CD4-positive, alpha-beta memory T cell (primary cell): Measurements from ENCODE around the gene RXRG. TPM values are rescaled to one million over a fixed set of nuclear protein-coding genes. Genes with fewer than 3 reads are reported as not detected.

ENCODE experiments used
- CTCF ChIA-PET: fragments of 350-600 bp; sonication (Branson Sonifier 250); formaldehyde crosslinking; loops from one replicate; lab custom pipeline; 2021; ENCODE audit warnings: inconsistent platforms; ENCODE audit not compliant: partially characterized antibody; lab: Charles Lee
- POLR2A ChIA-PET: fragments of 350-600 bp; sonication (Branson Sonifier 250); formaldehyde crosslinking; loops from one replicate; lab custom pipeline; 2021; ENCODE audit not compliant: partially characterized antibody; lab: Charles Lee
- DNase-seq, 5 donors: peaks; one replicate each; pipeline versions ENCODE4 v3.0.0 to v3.0.0-alpha.2; 2020 to 2022; ENCODE audit warnings: mixed read lengths in 1 of 5
- H3K27ac ChIP-seq: one replicate; pipeline ENCODE4 v1.7.0; 2013; ENCODE audit warnings: low read depth, low read length
- H3K27me3 ChIP-seq: 2 replicates; pipeline ENCODE4 v1.7.0; 2013; ENCODE audit warnings: mild to moderate bottlenecking, low read length, moderate library complexity; ENCODE audit not compliant: insufficient read depth
- H3K36me3 ChIP-seq: 2 replicates; pipeline ENCODE4 v1.7.0; 2013; ENCODE audit warnings: mild to moderate bottlenecking, low read length, moderate library complexity; ENCODE audit not compliant: insufficient read depth
- H3K4me1 ChIP-seq: 2 replicates; pipeline ENCODE4 v1.7.0; 2013; ENCODE audit warnings: mild to moderate bottlenecking, low read length, moderate library complexity; ENCODE audit not compliant: insufficient read depth
- H3K4me3 ChIP-seq, 2 donors: one replicate each; pipeline ENCODE4 v1.7.0; 2013; ENCODE audit warnings: low read length in 2 of 2, mild to moderate bottlenecking in 1 of 2
- H3K9me3 ChIP-seq, 2 donors: one replicate each; pipeline ENCODE4 v1.7.0; 2013; ENCODE audit warnings: low read length in 2 of 2, control low read depth in 1 of 2; ENCODE audit not compliant: control insufficient read depth in 1 of 2
- H3K27ac Mint-ChIP-seq, 7 donors: one replicate each; pipeline ENCODE4 v1.8.0; 2020 to 2021; ENCODE audit warnings: mixed read lengths in 7 of 7, mild to moderate bottlenecking in 6 of 7, inconsistent platforms in 3 of 7, moderate library complexity in 3 of 7
- H3K27me3 Mint-ChIP-seq, 2 donors: one replicate each; pipeline ENCODE4 v1.8.0; 2020 to 2021; ENCODE audit warnings: mixed read lengths in 2 of 2
- H3K36me3 Mint-ChIP-seq, 2 donors: one replicate each; pipeline ENCODE4 v1.8.0; 2020 to 2021; ENCODE audit warnings: mixed read lengths in 2 of 2, inconsistent platforms in 1 of 2, mild to moderate bottlenecking in 1 of 2
- H3K4me1 Mint-ChIP-seq, 4 donors: one replicate each; pipeline ENCODE4 v1.8.0; 2020 to 2021; ENCODE audit warnings: mixed read lengths in 4 of 4, mild to moderate bottlenecking in 1 of 4
- H3K4me3 Mint-ChIP-seq, 8 donors: one replicate each; pipeline ENCODE4 v1.8.0; 2020 to 2021; ENCODE audit warnings: mixed read lengths in 8 of 8, mild to moderate bottlenecking in 7 of 8, moderate library complexity in 6 of 8, inconsistent platforms in 3 of 8
- H3K9me3 Mint-ChIP-seq, 8 donors: one replicate each; pipeline ENCODE4 v1.8.0; 2020 to 2021; ENCODE audit warnings: mixed read lengths in 8 of 8, mild to moderate bottlenecking in 5 of 8, inconsistent platforms in 3 of 8, moderate library complexity in 1 of 8
- intact Hi-C: fragments of 100-400 bp; cut with micrococcal nuclease; formaldehyde crosslinking; loops from one replicate; pipeline ENCODE4 v1.15.1; 2023
- polyA plus RNA-seq, 2 donors: library from polyadenylated mRNA; unstranded; fragments of 300-500 nt; fragmentation: Illumina TruSeq; gene quantifications; one replicate each; pipeline ENCODE4 v1.2.3, GENCODE V29; 2021
- total RNA-seq, 2 experiments: library from RNA; stranded (reverse); gene quantifications; one replicate each; pipeline ENCODE4 v1.2.3, GENCODE V29; 2021

RXRG gene
- total and polyA plus RNA-seq, 4 experiments from 2014 or later: not detected

- Histone ChIP-seq H3K36me3 (no peaks in the 10 kb centered on the region), H3K27me3 (peaks cover 31% of the 10 kb centered on the region), H3K4me1 (peaks cover 12% of the 10 kb centered on the region), H3K9me3 (no peaks in the 10 kb centered on the region), H3K4me3 (no peak overlapping the region), H3K27ac (no peak overlapping the region)
- intact Hi-C loops: no loop called here
- Mint-ChIP-seq H3K9me3 (peaks cover 0 to 2% (median 0%) of the 10 kb centered on the region in 8 donors), H3K4me1 (peaks cover 0 to 5% (median under 1%) of the 10 kb centered on the region in 4 donors), H3K4me3 (no peak overlapping the region), H3K27me3 (peaks cover 28 to 30% of the 10 kb centered on the region in 2 donors), H3K27ac (no peak overlapping the region), H3K36me3 (no peaks in the 10 kb centered on the region)
- POLR2A ChIA-PET: no interaction called here
- CTCF ChIA-PET: interaction anchor here (1.1 kb wide), 1 partner anchor 25 kb away, joined by 3 read pairs; no protein-coding TSS in a partner anchor
- DNase-seq: no peak
These were observed 3.6 kb downstream of the RXRG start for GRCh38 chr1:165441166-165441880.

- peaks cover 14% of the 10 kb centered on the region for H3K27me3 ChIP-seq
- no peak for DNase-seq
- Mint-ChIP-seq H3K4me3 (no peak overlapping the region), H3K27me3 (peaks cover 27 to 28% of the 10 kb centered on the region in 2 donors), H3K4me1 (peaks cover 0 to 3% (median under 1%) of the 10 kb centered on the region in 4 donors), H3K27ac (no peak overlapping the region), H3K9me3 (peaks cover 0 to 2% (median 0%) of the 10 kb centered on the region in 8 donors), H3K36me3 (no peaks in the 10 kb centered on the region)
- POLR2A ChIA-PET: no interaction called here
- peaks cover 6% of the 10 kb centered on the region for H3K4me1 ChIP-seq
- CTCF ChIA-PET: interaction anchor here (0.7 kb wide), 1 partner anchor 9 kb away, joined by 3 read pairs; no protein-coding TSS in a partner anchor
- no peaks in the 10 kb centered on the region for H3K9me3 ChIP-seq
- no peak overlapping the region for H3K4me3 ChIP-seq
- intact Hi-C loops: no loop called here
- no peaks in the 10 kb centered on the region for H3K36me3 ChIP-seq
- H3K27ac ChIP-seq: no peak overlapping the region
These were observed 5.6 kb downstream of the RXRG start for GRCh38 chr1:165439330-165439729.

- Mint-ChIP-seq H3K9me3 (peaks cover 0 to 4% (median 0%) of the 10 kb centered on the region in 8 donors), H3K4me3 (no peak overlapping the region), H3K27me3 (peaks cover 16 to 18% of the 10 kb centered on the region in 2 donors), H3K4me1 (no peaks in the 10 kb centered on the region), H3K27ac (no peak overlapping the region), H3K36me3 (no peaks in the 10 kb centered on the region)
- intact Hi-C loops: no loop called here
- H3K27ac ChIP-seq: no peak overlapping the region
- POLR2A ChIA-PET: no interaction called here
- no peaks in the 10 kb centered on the region for H3K9me3 ChIP-seq
- DNase-seq: no peak
- H3K36me3 ChIP-seq: no peaks in the 10 kb centered on the region
- CTCF ChIA-PET: no interaction called here
- no peaks in the 10 kb centered on the region for H3K27me3 ChIP-seq
- H3K4me3 ChIP-seq: no peak overlapping the region
- H3K4me1 ChIP-seq: no peaks in the 10 kb centered on the region
These were observed 7.9 kb downstream of the RXRG start for GRCh38 chr1:165436994-165437393.

GRCh38 chr1:165435801-165436200 lies 9.1 kb downstream of the RXRG start:
- H3K27ac ChIP-seq: no peak overlapping the region
- no peaks in the 10 kb centered on the region for H3K36me3 ChIP-seq
- Mint-ChIP-seq H3K27ac (no peak overlapping the region), H3K36me3 (no peaks in the 10 kb centered on the region), H3K4me3 (no peak overlapping the region), H3K27me3 (peaks cover 13 to 15% of the 10 kb centered on the region in 2 donors), H3K4me1 (no peaks in the 10 kb centered on the region), H3K9me3 (peaks cover 0 to 4% (median 0%) of the 10 kb centered on the region in 8 donors)
- intact Hi-C loops: no loop called here
- no peaks in the 10 kb centered on the region for H3K27me3 ChIP-seq
- ChIA-PET POLR2A (no interaction called here), CTCF (no interaction called here)
- no peak for DNase-seq
- H3K9me3 ChIP-seq: no peaks in the 10 kb centered on the region
- H3K4me3 ChIP-seq: no peak overlapping the region
- H3K4me1 ChIP-seq: no peaks in the 10 kb centered on the region

- Mint-ChIP-seq H3K9me3 (peaks cover 0 to 2% (median 0%) of the 10 kb centered on the region in 8 donors), H3K36me3 (no peaks in the 10 kb centered on the region), H3K4me3 (no peak overlapping the region), H3K27ac (no peak overlapping the region), H3K27me3 (peaks cover 7 to 8% of the 10 kb centered on the region in 2 donors), H3K4me1 (no peaks in the 10 kb centered on the region)
- Histone ChIP-seq H3K27me3 (no peaks in the 10 kb centered on the region), H3K4me3 (no peak overlapping the region), H3K27ac (no peak overlapping the region), H3K9me3 (no peaks in the 10 kb centered on the region), H3K36me3 (no peaks in the 10 kb centered on the region), H3K4me1 (no peaks in the 10 kb centered on the region)
- CTCF ChIA-PET: no interaction called here
- intact Hi-C loops: no loop called here
- DNase-seq: no peak
- POLR2A ChIA-PET: no interaction called here
These were observed 10.6 kb downstream of the RXRG start for GRCh38 chr1:165434281-165434680.

- Mint-ChIP-seq H3K27ac (no peak overlapping the region), H3K4me1 (peaks cover 0 to 4% (median 0%) of the 10 kb centered on the region in 4 donors), H3K27me3 (peaks cover 3 to 5% of the 10 kb centered on the region in 2 donors), H3K4me3 (no peak overlapping the region), H3K9me3 (peaks cover 0 to 2% (median 0%) of the 10 kb centered on the region in 8 donors), H3K36me3 (no peaks in the 10 kb centered on the region)
- no peaks in the 10 kb centered on the region for H3K27me3 ChIP-seq
- DNase-seq: no peak
- no peaks in the 10 kb centered on the region for H3K4me1 ChIP-seq
- H3K36me3 ChIP-seq: no peaks in the 10 kb centered on the region
- intact Hi-C loops: no loop called here
- no peak overlapping the region for H3K27ac ChIP-seq
- CTCF ChIA-PET: interaction anchor here (1.1 to 1.2 kb wide), 2 partner anchors 8 to 64 kb away, joined by 3 read pairs; no protein-coding TSS in a partner anchor
- POLR2A ChIA-PET: no interaction called here
- H3K9me3 ChIP-seq: no peaks in the 10 kb centered on the region
- no peak overlapping the region for H3K4me3 ChIP-seq
These were observed 13.8 kb downstream of the RXRG start for GRCh38 chr1:165431079-165431478.

- H3K4me3 Mint-ChIP-seq: peak overlapping the region in 1 of 8 donors; percentile 31
- Histone ChIP-seq H3K4me3 (no peak overlapping the region), H3K27me3 (no peaks in the 10 kb centered on the region), H3K9me3 (no peaks in the 10 kb centered on the region), H3K27ac (no peak overlapping the region), H3K36me3 (no peaks in the 10 kb centered on the region), H3K4me1 (peaks cover 22% of the 10 kb centered on the region)
- no peaks in the 10 kb centered on the region for H3K36me3 Mint-ChIP-seq
- CTCF ChIA-PET: no interaction called here
- peaks cover 0 to 3% of the 10 kb centered on the region in 2 donors for H3K27me3 Mint-ChIP-seq
- intact Hi-C loops: no loop called here
- peaks cover 0 to 2% (median 0%) of the 10 kb centered on the region in 8 donors for H3K9me3 Mint-ChIP-seq
- peaks cover 15 to 34% (median 23%) of the 10 kb centered on the region in 4 donors for H3K4me1 Mint-ChIP-seq
- H3K27ac Mint-ChIP-seq: no peak overlapping the region
- POLR2A ChIA-PET: no interaction called here
- no peak for DNase-seq
These were observed 18.2 kb downstream of the RXRG start for GRCh38 chr1:165426745-165427144.
